Erythroblast (primary cell): ENCODE measurements around the gene TRPM7.

Experiments used
- GATA1 ChIP-seq: IDR thresholded peaks from 2 replicates; pipeline ENCODE4 v1.6.1; 2011; ENCODE audit warnings: low read depth, mild to moderate bottlenecking, control low read depth, low read length, moderate library complexity
- POLR2A ChIP-seq: IDR thresholded peaks from 2 replicates; pipeline ENCODE4 v1.6.1; 2011; ENCODE audit warnings: mild to moderate bottlenecking, low read length

DNA sequence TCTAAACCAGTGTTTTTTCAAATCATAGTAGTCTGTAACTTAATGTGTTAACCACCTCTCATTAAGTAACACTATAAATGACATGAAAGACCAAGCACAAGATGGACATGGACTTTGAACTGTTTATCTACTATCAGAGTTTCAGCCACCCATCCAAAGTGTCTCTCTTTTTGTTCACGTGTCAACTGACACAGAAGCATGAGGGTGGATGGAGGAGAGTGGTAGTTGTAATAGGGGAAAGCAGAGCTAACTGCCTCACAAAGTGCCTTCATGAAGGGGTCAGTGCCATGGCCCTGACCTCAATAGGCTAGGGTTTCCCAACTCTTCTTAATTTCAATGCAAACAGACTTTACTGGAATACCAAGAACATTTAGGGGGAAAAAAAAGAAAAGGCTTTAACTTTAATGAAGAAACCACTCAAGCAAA lies 32.1 kb upstream of the TRPM7 start:
- TF ChIP-seq POLR2A = no peak
- TF ChIP-seq GATA1 = no peak
